SK-N-SH treated with all-trans-retinoic acid at 6 μM for 48 hours (cell line): ENCODE data around the gene RAP1GAP.

Experiments
- ATAC-seq: fragments of 200-7000 bp; cut with Tn5 transposase; 3 replicates; pipeline ENCODE4 v1.9.1; 2020; ENCODE audit warnings: mild to moderate bottlenecking, moderate library complexity
- BACH2 ChIP-seq: fragments of 250-450 bp; sonication (Bioruptor Pico); IDR thresholded peaks from 2 replicates; pipeline ENCODE4 v1.9.0; 2021; ENCODE audit warnings: mild to moderate bottlenecking, borderline replicate concordance
- CREB5 ChIP-seq: fragments of 250-450 bp; sonication (Bioruptor Pico); IDR thresholded peaks from 2 replicates; pipeline ENCODE4 v1.5.1; 2020; ENCODE audit warnings: low read depth, mild to moderate bottlenecking, moderate library complexity
- ESRRG ChIP-seq: fragments of 250-450 bp; sonication (Bioruptor Pico); IDR thresholded peaks from 2 replicates; pipeline ENCODE4 v1.6.1; 2021; ENCODE audit warnings: mild to moderate bottlenecking
- GLIS3 ChIP-seq: fragments of 250-450 bp; sonication (Bioruptor Pico); IDR thresholded peaks from 2 replicates; pipeline ENCODE4 v1.5.0; 2020; ENCODE audit warnings: mild to moderate bottlenecking, moderate library complexity
- POU6F1 ChIP-seq: fragments of 250-450 bp; sonication (Bioruptor Pico); IDR thresholded peaks from 2 replicates; pipeline ENCODE4 v1.8.0; 2021; ENCODE audit warnings: low read depth, mild to moderate bottlenecking, moderate library complexity, borderline replicate concordance
- PPARA ChIP-seq: fragments of 250-450 bp; sonication (Bioruptor Pico); IDR thresholded peaks from 2 replicates; pipeline ENCODE4 v1.5.0; 2020; ENCODE audit warnings: mild to moderate bottlenecking, borderline replicate concordance
- SNAI2 ChIP-seq: fragments of 250-450 bp; sonication (Bioruptor Pico); IDR thresholded peaks from 2 replicates; pipeline ENCODE4 v1.5.0; 2020; ENCODE audit warnings: mild to moderate bottlenecking, moderate library complexity
- TCF4 ChIP-seq: fragments of 250-450 bp; sonication (Bioruptor Pico); IDR thresholded peaks from 2 replicates; pipeline ENCODE4 v1.8.0; 2021; ENCODE audit warnings: mild to moderate bottlenecking, moderate library complexity, borderline replicate concordance
- TOX ChIP-seq: fragments of 250-450 bp; sonication (Bioruptor Pico); IDR thresholded peaks from 2 replicates; pipeline ENCODE4 v1.8.0; 2021; ENCODE audit warnings: mild to moderate bottlenecking, moderate library complexity, borderline replicate concordance
- TSHZ2 ChIP-seq: fragments of 250-450 bp; sonication (Bioruptor Pico); IDR thresholded peaks from 2 replicates; pipeline ENCODE4 v1.5.0; 2020; ENCODE audit warnings: mild to moderate bottlenecking, moderate library complexity
- ZC3H10 ChIP-seq: fragments of 250-450 bp; sonication (Bioruptor Pico); IDR thresholded peaks from 2 replicates; pipeline ENCODE4 v1.5.1; 2021; ENCODE audit warnings: mild to moderate bottlenecking, moderate library complexity
- ZNF8 ChIP-seq: fragments of 450-650 bp; formaldehyde crosslinking; IDR thresholded peaks from 2 replicates; pipeline ENCODE4 v1.5.0; 2020; ENCODE audit warnings: mild to moderate bottlenecking, moderate library complexity
- TF ChIP-seq, protein P1 (sequence below): fragments of 250-450 bp; sonication (Bioruptor Pico); IDR thresholded peaks from 2 replicates; pipeline ENCODE4 v1.8.0; 2020; ENCODE audit warnings: mild to moderate bottlenecking, moderate library complexity, borderline replicate concordance

RAP1GAP gene

GRCh38 chr1:21575351-21575942 lies 93.7 kb downstream of the RAP1GAP start (continued):
- TF ChIP-seq CREB5 (CRISPR knock-in tag) (no peak), SNAI2 (CRISPR knock-in tag) (no peak), ZNF8 (no peak)

DNA sequence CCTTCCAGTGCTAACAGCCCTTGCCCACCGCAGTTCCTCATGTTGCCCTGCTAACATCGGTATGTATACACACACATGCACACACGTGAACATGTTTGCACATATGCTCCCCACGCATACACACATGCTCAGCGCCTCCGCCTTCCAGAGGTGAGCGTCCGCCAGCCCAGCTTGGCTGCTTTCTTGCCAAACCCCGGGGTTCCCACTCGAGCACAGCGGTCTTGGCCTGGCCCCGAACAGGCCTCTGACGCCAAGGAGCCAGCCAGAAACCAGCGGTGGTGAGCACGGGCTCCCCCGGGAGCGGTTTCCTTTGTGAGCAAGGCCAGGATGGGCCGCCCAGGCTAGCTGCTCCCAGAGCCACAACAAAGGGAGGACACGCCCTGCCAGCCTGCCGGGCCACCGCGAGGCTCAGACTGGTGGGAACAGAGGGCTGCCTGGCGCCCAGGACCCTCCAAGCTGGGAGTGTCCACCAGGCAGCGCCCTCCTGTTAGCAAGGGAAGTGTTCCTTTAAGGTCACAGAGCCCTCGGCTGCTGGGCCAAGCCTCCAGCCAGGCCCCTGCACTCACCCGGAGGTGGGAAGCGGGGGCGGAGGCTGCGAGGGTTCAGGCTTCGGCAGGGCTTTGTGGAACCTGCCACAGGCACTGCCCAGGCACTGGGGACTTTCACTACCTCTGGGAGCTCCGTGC lies 94.5 kb downstream of the RAP1GAP start:
- no peak for TF ChIP-seq TSHZ2 (CRISPR knock-in tag)
- no peak for TF ChIP-seq GLIS3
- TF ChIP-seq TOX (CRISPR knock-in tag) = no peak
- no peak for TF ChIP-seq ZC3H10 (CRISPR knock-in tag)
- TF ChIP-seq CREB5 (CRISPR knock-in tag) = no peak
- no peak; the same call in 2 of the 3 replicates for ATAC-seq

- peak; percentile 94 for ATAC-seq
- TF ChIP-seq ESRRG (CRISPR knock-in tag) (no peak), TCF4 (CRISPR knock-in tag) (no peak), TOX (CRISPR knock-in tag) (no peak), PPARA (CRISPR knock-in tag) (no peak), POU6F1 (CRISPR knock-in tag) (no peak), ZNF8 (no peak), TSHZ2 (CRISPR knock-in tag) (no peak), BACH2 (no peak)
- TF ChIP-seq, protein P1, sequence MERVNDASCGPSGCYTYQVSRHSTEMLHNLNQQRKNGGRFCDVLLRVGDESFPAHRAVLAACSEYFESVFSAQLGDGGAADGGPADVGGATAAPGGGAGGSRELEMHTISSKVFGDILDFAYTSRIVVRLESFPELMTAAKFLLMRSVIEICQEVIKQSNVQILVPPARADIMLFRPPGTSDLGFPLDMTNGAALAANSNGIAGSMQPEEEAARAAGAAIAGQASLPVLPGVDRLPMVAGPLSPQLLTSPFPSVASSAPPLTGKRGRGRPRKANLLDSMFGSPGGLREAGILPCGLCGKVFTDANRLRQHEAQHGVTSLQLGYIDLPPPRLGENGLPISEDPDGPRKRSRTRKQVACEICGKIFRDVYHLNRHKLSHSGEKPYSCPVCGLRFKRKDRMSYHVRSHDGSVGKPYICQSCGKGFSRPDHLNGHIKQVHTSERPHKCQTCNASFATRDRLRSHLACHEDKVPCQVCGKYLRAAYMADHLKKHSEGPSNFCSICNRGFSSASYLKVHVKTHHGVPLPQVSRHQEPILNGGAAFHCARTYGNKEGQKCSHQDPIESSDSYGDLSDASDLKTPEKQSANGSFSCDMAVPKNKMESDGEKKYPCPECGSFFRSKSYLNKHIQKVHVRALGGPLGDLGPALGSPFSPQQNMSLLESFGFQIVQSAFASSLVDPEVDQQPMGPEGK (CRISPR knock-in tag) = no peak
- TF ChIP-seq, all 23 proteins: peak for 0
These were observed 95.1 kb downstream of the RAP1GAP start for GRCh38 chr1:21573971-21574465.
